HFFc6 (cell line): Measurements from ENCODE around the gene GPC6. TPM values are rescaled to one million over a fixed set of nuclear protein-coding genes. Genes with fewer than 3 reads are reported as not detected.

Source experiments
- DNase-seq: peaks from one replicate; pipeline ENCODE4 v3.0.0-alpha.2; 2018
- H3K27ac Mint-ChIP-seq: 2 replicates; pipeline ENCODE4 v1.8.0; 2020; ENCODE audit warnings: mild to moderate bottlenecking, mixed read lengths
- H3K27me3 Mint-ChIP-seq: 2 replicates; pipeline ENCODE4 v1.8.0; 2021; ENCODE audit warnings: mild to moderate bottlenecking, moderate library complexity, mixed read lengths; ENCODE audit not compliant: insufficient read depth
- H3K36me3 Mint-ChIP-seq: 2 replicates; pipeline ENCODE4 v1.8.0; 2021; ENCODE audit warnings: low read depth, mixed read lengths
- H3K4me1 Mint-ChIP-seq: 2 replicates; pipeline ENCODE4 v1.8.0; 2020; ENCODE audit warnings: low read depth, mixed read lengths
- H3K4me3 Mint-ChIP-seq: 2 replicates; pipeline ENCODE4 v1.8.0; 2020; ENCODE audit warnings: mild to moderate bottlenecking, moderate library complexity, mixed read lengths
- H3K9me3 Mint-ChIP-seq: 2 replicates; pipeline ENCODE4 v1.8.0; 2020; ENCODE audit warnings: mild to moderate bottlenecking, mixed read lengths
- total RNA-seq, 6 experiments: library from RNA; stranded (reverse); fragmentation: NEBNext Ultra II Directional; extraction: Animal tissue kit (Norgen Biotek cat#: 25700); gene quantifications; 2 replicates in 1 of 6; 3 replicates in 5 of 6; pipeline ENCODE4 v1.2.3, GENCODE V29; 2021
- TF ChIP-seq, protein P1 (sequence below): fragments of 200-600 bp; sonication (generic); IDR thresholded peaks from 2 replicates; pipeline ENCODE4 v1.5.0; 2021; ENCODE audit warnings: antibody characterized with exemption, mild to moderate bottlenecking

GPC6 gene
- total RNA-seq, 6 experiments from 2014 or later = 3.0 to 5.3 (median 4.4) TPM

DNA sequence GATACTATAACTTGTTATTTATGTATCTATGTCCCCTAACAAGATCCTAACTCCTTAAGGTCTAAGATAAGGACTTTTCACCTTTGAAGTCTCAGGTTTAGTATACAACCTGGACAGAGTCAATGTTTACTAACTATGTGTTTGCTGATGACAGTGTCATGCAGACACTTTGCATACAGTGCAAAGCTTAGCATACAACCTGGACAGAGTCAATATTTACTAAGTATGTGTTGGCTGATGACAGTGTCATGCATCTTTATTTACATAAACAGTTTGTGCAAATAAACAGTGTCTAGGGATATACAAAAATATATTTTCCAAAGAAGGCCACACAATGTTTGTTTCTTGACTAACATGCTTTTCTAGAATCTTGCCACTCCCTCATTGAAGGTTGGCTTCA is 1218.2 kb downstream of the GPC6 start:
- Mint-ChIP-seq H3K4me3 (no peak overlapping the region), H3K9me3 (no peaks in the 10 kb centered on the region)
- DNase-seq = no peak

DNA sequence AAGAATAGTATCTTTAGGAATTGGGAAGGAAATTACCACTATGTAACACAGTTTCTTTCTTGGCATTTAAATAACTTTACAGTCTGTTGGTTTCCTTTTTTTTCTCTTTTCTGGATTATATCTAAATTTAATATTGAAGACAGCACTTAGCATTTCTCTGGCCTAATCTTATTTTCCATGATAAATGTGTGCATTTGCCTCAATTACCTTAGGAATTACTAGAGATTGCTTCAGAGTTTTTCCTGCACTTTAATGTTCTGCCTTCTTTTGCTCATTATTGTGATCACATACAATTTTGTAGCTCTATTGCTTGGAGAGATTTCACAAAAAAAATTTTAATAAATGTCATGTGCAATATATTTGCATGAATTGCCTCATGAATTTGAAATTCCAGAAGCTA is 1227.7 kb downstream of the GPC6 start:
- no peak for DNase-seq
- TF ChIP-seq, protein P1, sequence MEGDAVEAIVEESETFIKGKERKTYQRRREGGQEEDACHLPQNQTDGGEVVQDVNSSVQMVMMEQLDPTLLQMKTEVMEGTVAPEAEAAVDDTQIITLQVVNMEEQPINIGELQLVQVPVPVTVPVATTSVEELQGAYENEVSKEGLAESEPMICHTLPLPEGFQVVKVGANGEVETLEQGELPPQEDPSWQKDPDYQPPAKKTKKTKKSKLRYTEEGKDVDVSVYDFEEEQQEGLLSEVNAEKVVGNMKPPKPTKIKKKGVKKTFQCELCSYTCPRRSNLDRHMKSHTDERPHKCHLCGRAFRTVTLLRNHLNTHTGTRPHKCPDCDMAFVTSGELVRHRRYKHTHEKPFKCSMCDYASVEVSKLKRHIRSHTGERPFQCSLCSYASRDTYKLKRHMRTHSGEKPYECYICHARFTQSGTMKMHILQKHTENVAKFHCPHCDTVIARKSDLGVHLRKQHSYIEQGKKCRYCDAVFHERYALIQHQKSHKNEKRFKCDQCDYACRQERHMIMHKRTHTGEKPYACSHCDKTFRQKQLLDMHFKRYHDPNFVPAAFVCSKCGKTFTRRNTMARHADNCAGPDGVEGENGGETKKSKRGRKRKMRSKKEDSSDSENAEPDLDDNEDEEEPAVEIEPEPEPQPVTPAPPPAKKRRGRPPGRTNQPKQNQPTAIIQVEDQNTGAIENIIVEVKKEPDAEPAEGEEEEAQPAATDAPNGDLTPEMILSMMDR = no peak
- no peaks in the 10 kb centered on the region for H3K36me3 Mint-ChIP-seq
- H3K4me1 Mint-ChIP-seq = no peaks in the 10 kb centered on the region
- H3K27ac Mint-ChIP-seq = no peak overlapping the region
- H3K4me3 Mint-ChIP-seq = no peak overlapping the region
- H3K27me3 Mint-ChIP-seq = no peaks in the 10 kb centered on the region; the same call in none of the 2 replicates
- H3K9me3 Mint-ChIP-seq = no peaks in the 10 kb centered on the region

More for the DNA sequence above, 1218.2 kb downstream of the GPC6 start:
- peaks cover 3% of the 10 kb centered on the region; the same call in 1 of the 2 replicates for H3K27me3 Mint-ChIP-seq
- no peaks in the 10 kb centered on the region for H3K4me1 Mint-ChIP-seq
- no peak overlapping the region for H3K27ac Mint-ChIP-seq
- TF ChIP-seq, protein P1 = no peak
- no peaks in the 10 kb centered on the region for H3K36me3 Mint-ChIP-seq

GRCh38 chr13:94454906-94455305 is 1228.3 kb downstream of the GPC6 start:
- TF ChIP-seq, protein P1 = no peak
- Mint-ChIP-seq H3K4me3 (no peak overlapping the region), H3K36me3 (no peaks in the 10 kb centered on the region), H3K4me1 (no peaks in the 10 kb centered on the region), H3K27ac (no peak overlapping the region), H3K9me3 (no peaks in the 10 kb centered on the region), H3K27me3 (no peaks in the 10 kb centered on the region; the same call in none of the 2 replicates)
- no peak for DNase-seq

DNA sequence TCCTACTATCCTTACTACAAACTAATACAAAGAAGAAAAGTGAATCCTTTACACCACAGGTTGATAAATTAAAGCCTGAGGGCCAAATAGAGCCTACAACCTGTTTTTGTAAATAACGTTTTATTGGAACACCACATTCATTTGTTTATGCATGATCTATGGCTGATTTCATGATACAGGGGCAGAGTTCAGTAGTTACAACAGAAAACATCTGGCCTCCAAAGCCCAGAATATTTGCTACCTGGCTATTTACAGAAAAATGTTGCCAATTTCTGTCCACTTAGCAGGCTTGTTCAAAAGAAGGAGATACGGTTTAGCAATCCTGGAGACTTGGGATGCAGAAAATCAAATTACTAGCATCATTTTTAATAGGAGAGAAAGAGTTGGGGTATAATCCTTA is 1228.8 kb downstream of the GPC6 start:
- no peak overlapping the region for H3K4me3 Mint-ChIP-seq
- H3K36me3 Mint-ChIP-seq = no peaks in the 10 kb centered on the region
- no peak overlapping the region for H3K27ac Mint-ChIP-seq
- no peaks in the 10 kb centered on the region for H3K4me1 Mint-ChIP-seq
- no peaks in the 10 kb centered on the region for H3K9me3 Mint-ChIP-seq
- no peak for DNase-seq
- H3K27me3 Mint-ChIP-seq = no peaks in the 10 kb centered on the region; the same call in 1 of the 2 replicates
- TF ChIP-seq, protein P1 = no peak
